Right atrium auricular region (tissue), 2 donors: ENCODE data around the gene CASP14. TPM values are rescaled to one million over a fixed set of nuclear protein-coding genes. Genes with fewer than 3 reads are reported as not detected.

Source experiments
- DNase-seq: peaks from one replicate; pipeline ENCODE4 v3.0.0-alpha.2; 2019; ENCODE audit warnings: low spot score
- H3K27ac ChIP-seq, 2 donors: fragments of 200-600 bp; sonication (generic); 1 replicate in 1 of 2; 2 replicates in 1 of 2; pipeline ENCODE4 v1.5.1; 2016 to 2019
- H3K27me3 ChIP-seq, 2 donors: fragments of 200-600 bp; sonication (generic); one replicate each; pipeline versions ENCODE4 v1.5.1 to v1.6.0; 2017 to 2019
- H3K36me3 ChIP-seq: fragments of 200-600 bp; sonication (generic); one replicate; pipeline ENCODE4 v1.5.1; 2016
- H3K4me1 ChIP-seq, 2 donors: fragments of 200-600 bp; sonication (generic); one replicate each; pipeline versions ENCODE4 v1.5.1 to v1.6.0; 2017 to 2019
- H3K4me3 ChIP-seq, 2 donors: fragments of 200-600 bp; sonication (generic); 1 replicate in 1 of 2; 2 replicates in 1 of 2; pipeline ENCODE4 v1.5.1; 2017 to 2019; ENCODE audit warnings: mild to moderate bottlenecking in 1 of 2, moderate library complexity in 1 of 2
- H3K9me3 ChIP-seq, 2 donors: fragments of 200-600 bp; sonication (generic); one replicate each; pipeline ENCODE4 v1.5.1; 2019
- CTCF ChIP-seq, 2 donors: fragments of 200-600 bp; sonication (generic); IDR thresholded peaks; one replicate each; pipeline ENCODE4 v1.5.1; 2019; ENCODE audit warnings: antibody characterized with exemption in 2 of 2
- total RNA-seq, 2 donors: library from RNA; depleted of rRNA; stranded (reverse); fragments of >200 nt; gene quantifications; one replicate each; pipeline ENCODE4 v1.1.0, GENCODE V29; 2016

CASP14 gene
- total RNA-seq, 2 donors from 2014 or later, result not detected

GRCh38 chr19:15021286-15022007 lies 27.8 kb upstream of the CASP14 start:
- Histone ChIP-seq H3K9me3 (no peaks in the 10 kb centered on the region), H3K4me1 (no peaks in the 10 kb centered on the region), H3K27me3 (no peaks in the 10 kb centered on the region), H3K4me3 (no peak overlapping the region), H3K36me3 (no peaks in the 10 kb centered on the region), H3K27ac (no peak overlapping the region)
- no peak for DNase-seq
- TF ChIP-seq CTCF (IDR thresholded peaks at IDR 0.05), result no peak

GRCh38 chr19:15022752-15023151 lies 26.5 kb upstream of the CASP14 start:
- Histone ChIP-seq H3K4me3 (no peak overlapping the region), H3K27me3 (no peaks in the 10 kb centered on the region), H3K9me3 (no peaks in the 10 kb centered on the region), H3K27ac (no peak overlapping the region), H3K4me1 (no peaks in the 10 kb centered on the region), H3K36me3 (no peaks in the 10 kb centered on the region)
- no peak for TF ChIP-seq CTCF (IDR thresholded peaks at IDR 0.05)
- DNase-seq, result no peak

GRCh38 chr19:15025217-15025616 lies 24.1 kb upstream of the CASP14 start:
- H3K4me3 ChIP-seq, result no peak overlapping the region
- H3K36me3 ChIP-seq, result no peaks in the 10 kb centered on the region
- H3K4me1 ChIP-seq, result no peaks in the 10 kb centered on the region
- no peak for TF ChIP-seq CTCF (IDR thresholded peaks at IDR 0.05)
- DNase-seq, result no peak
- no peak overlapping the region for H3K27ac ChIP-seq
- no peaks in the 10 kb centered on the region for H3K9me3 ChIP-seq
- H3K27me3 ChIP-seq, result no peaks in the 10 kb centered on the region

- no peak for DNase-seq
- Histone ChIP-seq H3K36me3 (no peaks in the 10 kb centered on the region), H3K9me3 (no peaks in the 10 kb centered on the region), H3K27me3 (no peaks in the 10 kb centered on the region), H3K4me1 (no peaks in the 10 kb centered on the region), H3K27ac (no peak overlapping the region), H3K4me3 (no peak overlapping the region)
- TF ChIP-seq CTCF (IDR thresholded peaks at IDR 0.05), result no peak
Observed at GRCh38 chr19:15028490-15028889, 20.8 kb upstream of the CASP14 start.

GRCh38 chr19:15031675-15032074 lies 17.6 kb upstream of the CASP14 start:
- no peaks in the 10 kb centered on the region for H3K36me3 ChIP-seq
- H3K4me1 ChIP-seq, result no peaks in the 10 kb centered on the region
- H3K27me3 ChIP-seq, result no peaks in the 10 kb centered on the region
- no peak overlapping the region for H3K4me3 ChIP-seq
- no peak for DNase-seq
- TF ChIP-seq CTCF (IDR thresholded peaks at IDR 0.05), result no peak
- no peak overlapping the region for H3K27ac ChIP-seq
- no peaks in the 10 kb centered on the region for H3K9me3 ChIP-seq

- H3K4me1 ChIP-seq, result no peaks in the 10 kb centered on the region
- no peaks in the 10 kb centered on the region for H3K27me3 ChIP-seq
- no peaks in the 10 kb centered on the region for H3K9me3 ChIP-seq
- no peak for DNase-seq
- H3K27ac ChIP-seq, result no peak overlapping the region
- H3K36me3 ChIP-seq, result no peaks in the 10 kb centered on the region
- no peak for TF ChIP-seq CTCF (IDR thresholded peaks at IDR 0.05)
- no peak overlapping the region for H3K4me3 ChIP-seq
Observed at GRCh38 chr19:15035795-15036311, 13.4 kb upstream of the CASP14 start.
